Bronchial epithelial cell (primary cell): ENCODE results near the gene SLC37A2. TPM values are rescaled to one million over a fixed set of nuclear protein-coding genes. Genes with fewer than 3 reads are reported as not detected.
"Not testable (repeated sequence)": the region's sequence is repeated elsewhere in the genome, so short reads cannot be mapped to it uniquely, and the experiment has no call there.

Experiments used
- DNase-seq: peaks from one replicate; pipeline ENCODE4 v3.0.0-alpha.2; 2010; ENCODE audit warnings: low read depth
- FAIRE-seq: peaks from 2 replicates; lab custom pipeline; 2011; peaks lifted over from hg19 to GRCh38; lab: Jason Lieb, UNC
- H3K27me3 ChIP-seq: 2 replicates; pipeline ENCODE4 v1.5.1; 2011; ENCODE audit warnings: low read length; ENCODE audit not compliant: control insufficient read depth, insufficient read depth
- H3K36me3 ChIP-seq: 2 replicates; pipeline ENCODE4 v1.5.1; 2011; ENCODE audit warnings: low read length; ENCODE audit not compliant: control insufficient read depth, insufficient read depth
- H3K4me3 ChIP-seq: 2 replicates; pipeline ENCODE4 v1.5.1; 2011; ENCODE audit warnings: mild to moderate bottlenecking, low read depth, low read length, control low read depth
- CTCF ChIP-seq: IDR thresholded peaks from 2 replicates; pipeline ENCODE4 v1.5.1; 2011; ENCODE audit warnings: mild to moderate bottlenecking, moderate library complexity, low read length, control low read depth, inconsistent platforms; ENCODE audit not compliant: insufficient read depth, severe bottlenecking
- total RNA-seq: library from RNA; depleted of rRNA; stranded (reverse); fragments of >200 nt; gene quantifications from 2 replicates; pipeline ENCODE4 v1.2.1, GENCODE V29; 2014

SLC37A2 gene
- total RNA-seq, 1 donor from 2014 or later, result 25.5 TPM

GRCh38 chr11:125085301-125086081 lies 22.4 kb downstream of the SLC37A2 start:
- no peaks in the 10 kb centered on the region for H3K27me3 ChIP-seq
- peaks cover 12% of the 10 kb centered on the region for H3K36me3 ChIP-seq
- DNase-seq, result no peak
- no peak overlapping the region for H3K4me3 ChIP-seq
- TF ChIP-seq CTCF, result no peak
- no peak for FAIRE-seq

GRCh38 chr11:125086633-125087296 lies 23.7 kb downstream of the SLC37A2 start:
- H3K36me3 ChIP-seq, result peaks cover 12% of the 10 kb centered on the region
- FAIRE-seq (peak; percentile 64), DNase-seq (no peak)
- H3K27me3 ChIP-seq, result no peaks in the 10 kb centered on the region
- H3K4me3 ChIP-seq, result no peak overlapping the region
- no peak for TF ChIP-seq CTCF

GRCh38 chr11:125088123-125088522 lies 25.0 kb downstream of the SLC37A2 start:
- no peaks in the 10 kb centered on the region for H3K27me3 ChIP-seq
- no peak for DNase-seq
- no peak overlapping the region for H3K4me3 ChIP-seq
- no peak for TF ChIP-seq CTCF
- no peak for FAIRE-seq
- peaks cover 12% of the 10 kb centered on the region for H3K36me3 ChIP-seq

- peaks cover 12% of the 10 kb centered on the region for H3K36me3 ChIP-seq
- H3K27me3 ChIP-seq, result no peaks in the 10 kb centered on the region
- DNase-seq (no peak), FAIRE-seq (no peak)
- no peak overlapping the region for H3K4me3 ChIP-seq
- TF ChIP-seq CTCF, result no peak
These were observed 25.7 kb downstream of the SLC37A2 start for GRCh38 chr11:125088576-125089455.

- H3K27me3 ChIP-seq, DNase-seq, FAIRE-seq, H3K4me3 ChIP-seq: not testable (repeated sequence)
- peaks cover 12% of the 10 kb centered on the region for H3K36me3 ChIP-seq
These were observed 26.4 kb downstream of the SLC37A2 start for GRCh38 chr11:125089481-125089880.

- not testable (repeated sequence) for DNase-seq, H3K27me3 ChIP-seq, FAIRE-seq, H3K4me3 ChIP-seq
- H3K36me3 ChIP-seq, result peaks cover 11% of the 10 kb centered on the region
These were observed 27.0 kb downstream of the SLC37A2 start for GRCh38 chr11:125090151-125090550.
